GM18861 (cell line): ENCODE data around the gene MRPL39.

Source experiments
- ATAC-seq: cut with Tn5 transposase; IDR thresholded peaks from one replicate; pipeline ENCODE4 v1.9.1; 2021; ENCODE audit not compliant: unreplicated experiment

Gene MRPL39

GRCh38 chr21:25541042-25541441, 66.2 kb downstream of the MRPL39 start:
- no peak for ATAC-seq

GRCh38 chr21:25539606-25540005, 67.7 kb downstream of the MRPL39 start:
- ATAC-seq: no peak

- ATAC-seq: no peak
Observed at GRCh38 chr21:25537174-25537573, 70.1 kb downstream of the MRPL39 start.

- ATAC-seq: no peak
Observed at GRCh38 chr21:25536752-25537151, 70.5 kb downstream of the MRPL39 start.

- no peak for ATAC-seq
Observed at GRCh38 chr21:25535849-25536248, 71.4 kb downstream of the MRPL39 start.
